Effector CD4-positive, alpha-beta T cell (primary cell): ENCODE measurements around the gene TMEM201.

ENCODE experiments used
- DNase-seq: peaks from one replicate; pipeline ENCODE4 v3.0.0-alpha.2; 2020

Gene TMEM201

GRCh38 chr1:9626201-9626608 is 37.5 kb downstream of the TMEM201 start:
- no peak for DNase-seq

GRCh38 chr1:9628541-9629444 is 40.1 kb downstream of the TMEM201 start:
- DNase-seq = peak; percentile 49

- DNase-seq = peak; percentile 53
Measured at GRCh38 chr1:9629445-9630201, 40.9 kb downstream of the TMEM201 start.

GRCh38 chr1:9630331-9631111 is 41.8 kb downstream of the TMEM201 start:
- no peak for DNase-seq

GRCh38 chr1:9631613-9632012 is 42.9 kb downstream of the TMEM201 start:
- no peak for DNase-seq

- no peak for DNase-seq
Measured at GRCh38 chr1:9633493-9633892, 44.8 kb downstream of the TMEM201 start.

- no peak for DNase-seq
Measured at GRCh38 chr1:9634582-9634981, 45.9 kb downstream of the TMEM201 start.

GRCh38 chr1:9639227-9639626 is 50.5 kb downstream of the TMEM201 start:
- no peak for DNase-seq

GRCh38 chr1:9643351-9644256 is 54.9 kb downstream of the TMEM201 start:
- no peak for DNase-seq

GRCh38 chr1:9646037-9646436 is 57.3 kb downstream of the TMEM201 start:
- DNase-seq = no peak

- no peak for DNase-seq
Measured at GRCh38 chr1:9648171-9648570, 59.5 kb downstream of the TMEM201 start.

GRCh38 chr1:9649769-9650168 is 61.1 kb downstream of the TMEM201 start:
- DNase-seq = no peak

- no peak for DNase-seq
Measured at GRCh38 chr1:9651220-9651564, 62.5 kb downstream of the TMEM201 start.

- DNase-seq = peak; percentile 10
Measured at GRCh38 chr1:9651565-9652378, 63.1 kb downstream of the TMEM201 start, which contains the start of gene PIK3CD. Gene PIK3CD, plus strand, starts transcription at chr1:9651731. Its CDS starts 58,725 bp downstream, at chr1:9710456.

GRCh38 chr1:9652379-9653209 is 63.9 kb downstream of the TMEM201 start:
- peak; percentile 64 for DNase-seq

GRCh38 chr1:9653210-9653490 is 64.4 kb downstream of the TMEM201 start:
- no peak for DNase-seq

- no peak for DNase-seq
Measured at GRCh38 chr1:9653491-9654050, 64.9 kb downstream of the TMEM201 start.

GRCh38 chr1:9654051-9654833 is 65.5 kb downstream of the TMEM201 start:
- DNase-seq = no peak
